Measurements from ENCODE around the gene RFLNA.

DNA sequence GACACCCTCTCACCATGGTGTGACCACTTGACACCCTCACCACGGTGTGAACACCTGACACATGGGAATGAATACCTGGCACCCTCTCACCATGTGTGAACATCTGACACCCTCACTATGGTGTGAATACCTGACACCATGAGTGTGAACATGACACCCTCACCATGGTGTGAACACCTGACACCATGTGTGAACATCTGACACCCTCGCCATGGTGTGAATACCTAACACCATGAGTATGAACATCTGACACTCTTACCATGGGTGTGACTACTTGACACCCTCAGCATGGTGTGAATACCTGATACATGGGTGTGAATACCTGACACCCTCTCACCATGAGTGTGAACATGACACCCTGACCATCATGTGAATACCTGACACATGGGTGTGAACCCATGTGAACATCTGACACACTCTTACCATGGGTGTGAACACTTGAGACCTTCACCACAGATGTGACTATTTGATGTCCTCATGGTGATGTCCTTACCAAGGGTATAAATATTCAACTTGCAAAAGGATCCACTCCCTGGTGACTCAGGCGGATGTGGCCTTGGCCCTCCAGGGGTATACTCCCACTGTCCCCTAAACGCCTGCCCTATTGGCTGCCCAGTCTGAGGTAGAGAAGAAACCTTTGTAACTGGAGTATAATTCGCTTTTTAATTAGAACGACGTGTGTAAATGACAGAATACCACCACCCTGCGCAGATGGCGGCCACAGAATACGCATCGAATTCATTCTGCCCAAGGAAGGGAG lies 29.1 kb downstream of the RFLNA start:
- TF ChIP-seq POLR2AphosphoS5 (IDR thresholded peaks at IDR 0.05; ENCODE audit: low read depth, low read length) (0 out of 2 replicates have a peak, but pooled peaks have one; percentile 37), POLR2A (IDR thresholded peaks at IDR 0.05; ENCODE audit: low read depth, low read length) (no peak; the same call in 1 of the 2 replicates)

All from GM12892 (cell line).